CD4-positive, alpha-beta memory T cell (primary cell): Measurements from ENCODE around the gene ATP6AP1. TPM values are rescaled to one million over a fixed set of nuclear protein-coding genes. Genes with fewer than 3 reads are reported as not detected.

Source experiments
- CTCF ChIA-PET: fragments of 350-600 bp; sonication (Branson Sonifier 250); formaldehyde crosslinking; loops from one replicate; lab custom pipeline; 2021; ENCODE audit warnings: inconsistent platforms; ENCODE audit not compliant: partially characterized antibody; lab: Charles Lee
- POLR2A ChIA-PET: fragments of 350-600 bp; sonication (Branson Sonifier 250); formaldehyde crosslinking; loops from one replicate; lab custom pipeline; 2021; ENCODE audit not compliant: partially characterized antibody; lab: Charles Lee
- DNase-seq, 5 donors: peaks; one replicate each; pipeline versions ENCODE4 v3.0.0 to v3.0.0-alpha.2; 2020 to 2022; ENCODE audit warnings: mixed read lengths in 1 of 5
- H3K27ac ChIP-seq: one replicate; pipeline ENCODE4 v1.7.0; 2013; ENCODE audit warnings: low read depth, low read length
- H3K27me3 ChIP-seq: 2 replicates; pipeline ENCODE4 v1.7.0; 2013; ENCODE audit warnings: mild to moderate bottlenecking, low read length, moderate library complexity; ENCODE audit not compliant: insufficient read depth
- H3K36me3 ChIP-seq: 2 replicates; pipeline ENCODE4 v1.7.0; 2013; ENCODE audit warnings: mild to moderate bottlenecking, low read length, moderate library complexity; ENCODE audit not compliant: insufficient read depth
- H3K4me1 ChIP-seq: 2 replicates; pipeline ENCODE4 v1.7.0; 2013; ENCODE audit warnings: mild to moderate bottlenecking, low read length, moderate library complexity; ENCODE audit not compliant: insufficient read depth
- H3K4me3 ChIP-seq, 2 donors: one replicate each; pipeline ENCODE4 v1.7.0; 2013; ENCODE audit warnings: low read length in 2 of 2, mild to moderate bottlenecking in 1 of 2
- H3K9me3 ChIP-seq, 2 donors: one replicate each; pipeline ENCODE4 v1.7.0; 2013; ENCODE audit warnings: low read length in 2 of 2, control low read depth in 1 of 2; ENCODE audit not compliant: control insufficient read depth in 1 of 2
- H3K27ac Mint-ChIP-seq, 7 donors: one replicate each; pipeline ENCODE4 v1.8.0; 2020 to 2021; ENCODE audit warnings: mixed read lengths in 7 of 7, mild to moderate bottlenecking in 6 of 7, inconsistent platforms in 3 of 7, moderate library complexity in 3 of 7
- H3K27me3 Mint-ChIP-seq, 2 donors: one replicate each; pipeline ENCODE4 v1.8.0; 2020 to 2021; ENCODE audit warnings: mixed read lengths in 2 of 2
- H3K36me3 Mint-ChIP-seq, 2 donors: one replicate each; pipeline ENCODE4 v1.8.0; 2020 to 2021; ENCODE audit warnings: mixed read lengths in 2 of 2, inconsistent platforms in 1 of 2, mild to moderate bottlenecking in 1 of 2
- H3K4me1 Mint-ChIP-seq, 4 donors: one replicate each; pipeline ENCODE4 v1.8.0; 2020 to 2021; ENCODE audit warnings: mixed read lengths in 4 of 4, mild to moderate bottlenecking in 1 of 4
- H3K4me3 Mint-ChIP-seq, 8 donors: one replicate each; pipeline ENCODE4 v1.8.0; 2020 to 2021; ENCODE audit warnings: mixed read lengths in 8 of 8, mild to moderate bottlenecking in 7 of 8, moderate library complexity in 6 of 8, inconsistent platforms in 3 of 8
- H3K9me3 Mint-ChIP-seq, 8 donors: one replicate each; pipeline ENCODE4 v1.8.0; 2020 to 2021; ENCODE audit warnings: mixed read lengths in 8 of 8, mild to moderate bottlenecking in 5 of 8, inconsistent platforms in 3 of 8, moderate library complexity in 1 of 8
- intact Hi-C: fragments of 100-400 bp; cut with micrococcal nuclease; formaldehyde crosslinking; loops from one replicate; pipeline ENCODE4 v1.15.1; 2023
- polyA plus RNA-seq, 2 donors: library from polyadenylated mRNA; unstranded; fragments of 300-500 nt; fragmentation: Illumina TruSeq; gene quantifications; one replicate each; pipeline ENCODE4 v1.2.3, GENCODE V29; 2021
- total RNA-seq, 2 experiments: library from RNA; stranded (reverse); gene quantifications; one replicate each; pipeline ENCODE4 v1.2.3, GENCODE V29; 2021

The ATP6AP1 gene
- total and polyA plus RNA-seq, 4 experiments from 2014 or later = 60.4 to 149 (median 88.4) TPM

DNA sequence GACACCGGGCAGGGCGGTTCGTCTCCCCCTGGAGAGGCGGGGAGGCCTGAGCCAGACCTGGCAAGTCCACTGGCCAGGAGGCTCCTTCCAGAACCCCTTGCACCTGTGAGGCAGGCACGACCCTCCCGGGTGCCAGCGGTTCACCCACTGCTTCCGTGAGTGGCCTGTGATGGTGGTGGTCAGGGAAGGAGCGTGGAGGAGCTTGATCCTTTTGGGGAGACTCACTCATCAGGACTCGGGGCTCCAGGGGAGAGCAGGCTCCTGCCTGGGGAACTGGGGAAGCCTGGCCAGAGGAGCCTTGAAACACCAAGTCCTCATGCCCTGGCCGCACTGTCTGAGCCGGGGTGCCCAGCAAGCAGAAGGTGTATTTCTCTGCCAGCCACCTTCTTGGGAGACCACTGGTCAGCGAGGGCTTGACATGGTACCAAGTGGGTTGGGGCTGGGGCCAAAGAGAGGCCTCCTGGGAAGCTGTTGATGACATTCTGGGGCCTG is 16.3 kb downstream of the ATP6AP1 start:
- intact Hi-C loops = loop anchor here (2.0 to 5.0 kb wide), 3 partner anchors 16 to 48 kb away; partner anchors contain the start of genes ATP6AP1, LAGE3 and SLC10A3
- ChIA-PET POLR2A (interaction anchor here (0.6 to 8.5 kb wide), 4 partner anchors 13 to 45 kb away, joined by 3 to 42 read pairs (median 6); partner anchors contain the start of genes PLXNA3 and SLC10A3), CTCF (interaction anchor here (0.7 kb wide), 1 partner anchor 30 kb away, joined by 3 read pairs; no protein-coding TSS in a partner anchor)
- Mint-ChIP-seq H3K27ac (peak overlapping the region in 5 of 7 donors; percentile 4 to 68 (median 22)), H3K4me3 (peak overlapping the region; percentile 3 to 58 (median 29)), H3K36me3 (peaks cover 3 to 20% of the 10 kb centered on the region in 2 donors), H3K9me3 (no peaks in the 10 kb centered on the region), H3K27me3 (no peaks in the 10 kb centered on the region), H3K4me1 (peaks cover 7 to 48% (median 23%) of the 10 kb centered on the region in 4 donors)
- Histone ChIP-seq H3K36me3 (peaks cover 9% of the 10 kb centered on the region), H3K4me3 (peak overlapping the region; percentile 3 to 45), H3K27ac (peak overlapping the region; percentile 67), H3K4me1 (peaks cover 49% of the 10 kb centered on the region), H3K27me3 (no peaks in the 10 kb centered on the region), H3K9me3 (no peaks in the 10 kb centered on the region)
- DNase-seq = no peak

GRCh38 chrX:154445776-154446175 is 17.3 kb downstream of the ATP6AP1 start:
- H3K27ac Mint-ChIP-seq = peak overlapping the region in 2 of 7 donors; percentile 52 to 61
- H3K4me3 ChIP-seq = no peak overlapping the region
- no peak for DNase-seq
- H3K27me3 Mint-ChIP-seq = no peaks in the 10 kb centered on the region
- peaks cover 7 to 48% (median 19%) of the 10 kb centered on the region in 4 donors for H3K4me1 Mint-ChIP-seq
- peaks cover 12% of the 10 kb centered on the region for H3K36me3 ChIP-seq
- H3K4me3 Mint-ChIP-seq = peak overlapping the region in 1 of 8 donors; percentile 35
- ChIA-PET CTCF (interaction anchor here (1.1 kb wide), 1 partner anchor 47 kb away, joined by 3 read pairs; the partner anchor contains the start of gene RPL10), POLR2A (interaction anchor here (0.9 to 8.5 kb wide), 4 partner anchors 13 to 48 kb away, joined by 4 to 42 read pairs (median 4); partner anchors contain the start of genes PLXNA3 and RPL10)
- no peaks in the 10 kb centered on the region for H3K9me3 ChIP-seq
- H3K36me3 Mint-ChIP-seq = peaks cover 3 to 22% of the 10 kb centered on the region in 2 donors
- H3K9me3 Mint-ChIP-seq = no peaks in the 10 kb centered on the region
- peaks cover 42% of the 10 kb centered on the region for H3K4me1 ChIP-seq
- intact Hi-C loops = loop anchor here (2.0 kb wide), 1 partner anchor 17 kb away; the partner anchor contains the start of gene ATP6AP1
- no peak overlapping the region for H3K27ac ChIP-seq
- no peaks in the 10 kb centered on the region for H3K27me3 ChIP-seq

GRCh38 chrX:154446430-154446829 is 18.0 kb downstream of the ATP6AP1 start:
- intact Hi-C loops = no loop called here
- ChIA-PET CTCF (interaction anchor here (1.1 kb wide), 1 partner anchor 47 kb away, joined by 3 read pairs; the partner anchor contains the start of gene RPL10), POLR2A (interaction anchor here (0.9 to 8.5 kb wide), 4 partner anchors 12 to 48 kb away, joined by 3 to 42 read pairs (median 4); partner anchors contain the start of genes PLXNA3, RPL10 and TAFAZZIN)
- Mint-ChIP-seq H3K36me3 (peaks cover 3 to 18% of the 10 kb centered on the region in 2 donors), H3K27me3 (no peaks in the 10 kb centered on the region), H3K4me1 (peaks cover 7 to 41% (median 14%) of the 10 kb centered on the region in 4 donors), H3K4me3 (no peak overlapping the region), H3K27ac (peak overlapping the region in 1 of 7 donors; percentile 68), H3K9me3 (no peaks in the 10 kb centered on the region)
- no peaks in the 10 kb centered on the region for H3K27me3 ChIP-seq
- no peaks in the 10 kb centered on the region for H3K9me3 ChIP-seq
- no peak overlapping the region for H3K27ac ChIP-seq
- H3K4me1 ChIP-seq = peaks cover 36% of the 10 kb centered on the region
- no peak overlapping the region for H3K4me3 ChIP-seq
- peaks cover 13% of the 10 kb centered on the region for H3K36me3 ChIP-seq
- no peak for DNase-seq

DNA sequence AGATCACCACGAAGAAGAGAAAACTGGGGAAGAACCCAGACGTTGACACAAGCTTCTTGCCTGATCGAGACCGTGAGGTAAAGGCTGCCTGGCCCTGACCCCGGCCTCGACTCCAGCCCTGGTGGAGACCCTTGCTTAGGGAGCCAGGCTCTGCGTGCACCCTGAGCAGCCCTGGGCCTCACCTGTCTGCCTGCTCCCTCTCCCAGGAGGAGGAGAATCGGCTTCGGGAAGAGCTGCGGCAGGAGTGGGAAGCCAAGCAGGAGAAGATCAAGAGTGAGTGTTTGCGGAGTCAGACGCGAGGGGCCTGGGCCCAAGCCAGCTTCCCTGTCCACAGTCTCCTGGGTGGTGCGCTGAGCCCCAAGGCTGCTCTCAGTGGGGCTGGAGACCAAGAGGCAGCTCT is 20.0 kb downstream of the ATP6AP1 start:
- no peak overlapping the region for H3K4me3 Mint-ChIP-seq
- intact Hi-C loops = no loop called here

GRCh38 chrX:154449618-154450017 is 21.1 kb downstream of the ATP6AP1 start:
- ChIA-PET POLR2A (interaction anchor here (1.4 kb wide), 1 partner anchor 11 kb away, joined by 3 read pairs; no protein-coding TSS in a partner anchor), CTCF (no interaction called here)
- H3K27ac ChIP-seq = no peak overlapping the region
- H3K27me3 ChIP-seq = no peaks in the 10 kb centered on the region
- no peak for DNase-seq
- intact Hi-C loops = no loop called here
- no peak overlapping the region for H3K4me3 ChIP-seq
- Mint-ChIP-seq H3K9me3 (peaks cover 0 to 4% (median 0%) of the 10 kb centered on the region in 8 donors), H3K36me3 (peaks cover 3 to 12% of the 10 kb centered on the region in 2 donors), H3K27ac (no peak overlapping the region), H3K4me1 (peaks cover 0 to 20% (median 3%) of the 10 kb centered on the region in 4 donors), H3K4me3 (no peak overlapping the region), H3K27me3 (no peaks in the 10 kb centered on the region)
- H3K4me1 ChIP-seq = peaks cover 15% of the 10 kb centered on the region
- H3K9me3 ChIP-seq = no peaks in the 10 kb centered on the region
- peaks cover 13% of the 10 kb centered on the region for H3K36me3 ChIP-seq

More for the DNA sequence above, 20.0 kb downstream of the ATP6AP1 start:
- peaks cover 18% of the 10 kb centered on the region for H3K4me1 ChIP-seq
- H3K9me3 Mint-ChIP-seq = no peaks in the 10 kb centered on the region
- H3K36me3 ChIP-seq = peaks cover 13% of the 10 kb centered on the region
- H3K27ac Mint-ChIP-seq = no peak overlapping the region
- H3K27ac ChIP-seq = no peak overlapping the region
- no peaks in the 10 kb centered on the region for H3K27me3 ChIP-seq
- peaks cover 3 to 12% of the 10 kb centered on the region in 2 donors for H3K36me3 Mint-ChIP-seq
- no peak overlapping the region for H3K4me3 ChIP-seq
- no peak for DNase-seq
- peaks cover 3 to 22% (median 3%) of the 10 kb centered on the region in 4 donors for H3K4me1 Mint-ChIP-seq
- ChIA-PET POLR2A (interaction anchor here (8.5 kb wide), 1 partner anchor 10 kb away, joined by 42 read pairs; the partner anchor contains the start of gene PLXNA3), CTCF (no interaction called here)
- no peaks in the 10 kb centered on the region for H3K27me3 Mint-ChIP-seq
- no peaks in the 10 kb centered on the region for H3K9me3 ChIP-seq

- no peaks in the 10 kb centered on the region for H3K9me3 ChIP-seq
- ChIA-PET POLR2A (interaction anchor here (1.4 kb wide), 1 partner anchor 12 kb away, joined by 3 read pairs; no protein-coding TSS in a partner anchor), CTCF (no interaction called here)
- H3K36me3 ChIP-seq = peaks cover 13% of the 10 kb centered on the region
- Mint-ChIP-seq H3K9me3 (peaks cover 0 to 4% (median 0%) of the 10 kb centered on the region in 8 donors), H3K27ac (no peak overlapping the region), H3K4me3 (no peak overlapping the region), H3K36me3 (peaks cover 3 to 12% of the 10 kb centered on the region in 2 donors), H3K4me1 (peaks cover 0 to 14% (median 3%) of the 10 kb centered on the region in 4 donors), H3K27me3 (no peaks in the 10 kb centered on the region)
- DNase-seq = no peak
- peaks cover 8% of the 10 kb centered on the region for H3K4me1 ChIP-seq
- no peaks in the 10 kb centered on the region for H3K27me3 ChIP-seq
- H3K4me3 ChIP-seq = no peak overlapping the region
- H3K27ac ChIP-seq = no peak overlapping the region
- intact Hi-C loops = no loop called here
Observed at GRCh38 chrX:154450312-154450711, 21.8 kb downstream of the ATP6AP1 start.

GRCh38 chrX:154452823-154453222 is 24.3 kb downstream of the ATP6AP1 start:
- H3K4me1 Mint-ChIP-seq = peaks cover 2 to 5% (median 4%) of the 10 kb centered on the region in 4 donors
- no peak overlapping the region for H3K4me3 Mint-ChIP-seq
- H3K9me3 Mint-ChIP-seq = peaks cover 0 to 7% (median 0%) of the 10 kb centered on the region in 8 donors
- intact Hi-C loops = no loop called here
- DNase-seq = no peak
- Histone ChIP-seq H3K27me3 (no peaks in the 10 kb centered on the region), H3K27ac (no peak overlapping the region), H3K4me3 (no peak overlapping the region), H3K9me3 (no peaks in the 10 kb centered on the region), H3K36me3 (peaks cover 13% of the 10 kb centered on the region), H3K4me1 (no peaks in the 10 kb centered on the region)
- no peak overlapping the region for H3K27ac Mint-ChIP-seq
- ChIA-PET POLR2A (interaction anchor here (1.6 kb wide), 1 partner anchor 53 kb away, joined by 3 read pairs; no protein-coding TSS in a partner anchor), CTCF (no interaction called here)
- H3K27me3 Mint-ChIP-seq = no peaks in the 10 kb centered on the region
- H3K36me3 Mint-ChIP-seq = peaks cover 3 to 10% of the 10 kb centered on the region in 2 donors
